Ammon's horn (tissue), 1 donor: Measurements from ENCODE around the gene TTYH3.
"Not testable (repeated sequence)": the region's sequence is repeated elsewhere in the genome, so short reads cannot be mapped to it uniquely, and the experiment has no call there.

ENCODE experiments used
- DNase-seq: peaks from one replicate; pipeline ENCODE4 v3.0.0-alpha.2; 2016; ENCODE audit warnings: low spot score

TTYH3 gene

GRCh38 chr7:2688409-2689342, 56.9 kb downstream of the TTYH3 start:
- DNase-seq, result peak; percentile 72

- no peak for DNase-seq
Observed at GRCh38 chr7:2689343-2689847, 57.6 kb downstream of the TTYH3 start.

GRCh38 chr7:2689951-2690705, 58.3 kb downstream of the TTYH3 start:
- no peak for DNase-seq

GRCh38 chr7:2691011-2691707, 59.4 kb downstream of the TTYH3 start:
- DNase-seq, result no peak

- DNase-seq, result not testable (repeated sequence)
Observed at GRCh38 chr7:2691932-2692439, 60.2 kb downstream of the TTYH3 start.

GRCh38 chr7:2692543-2692942, 60.8 kb downstream of the TTYH3 start:
- no peak for DNase-seq

GRCh38 chr7:2693420-2694121, 61.8 kb downstream of the TTYH3 start:
- DNase-seq, result not testable (repeated sequence)

- DNase-seq, result not testable (repeated sequence)
Observed at GRCh38 chr7:2694122-2694436, 62.3 kb downstream of the TTYH3 start.

GRCh38 chr7:2698581-2699288, 66.9 kb downstream of the TTYH3 start:
- DNase-seq, result no peak

GRCh38 chr7:2699289-2699620, 67.5 kb downstream of the TTYH3 start:
- no peak for DNase-seq

- DNase-seq, result no peak
Observed at GRCh38 chr7:2700141-2700850, 68.5 kb downstream of the TTYH3 start.

GRCh38 chr7:2701424-2701823, 69.6 kb downstream of the TTYH3 start:
- no peak for DNase-seq

GRCh38 chr7:2701832-2702593, 70.2 kb downstream of the TTYH3 start:
- peak; percentile 93 for DNase-seq

GRCh38 chr7:2702594-2702957, 70.8 kb downstream of the TTYH3 start:
- no peak for DNase-seq

GRCh38 chr7:2705371-2706096, 73.7 kb downstream of the TTYH3 start:
- DNase-seq, result no peak

- DNase-seq, result no peak
Observed at GRCh38 chr7:2706685-2707126, 74.9 kb downstream of the TTYH3 start.

GRCh38 chr7:2707481-2707880, 75.7 kb downstream of the TTYH3 start:
- no peak for DNase-seq

GRCh38 chr7:2708041-2708440, 76.3 kb downstream of the TTYH3 start:
- no peak for DNase-seq
